A549 (cell line): Measurements from ENCODE around the gene MYOF. TPM values are rescaled to one million over a fixed set of nuclear protein-coding genes. Genes with fewer than 3 reads are reported as not detected.

Source experiments
- ATAC-seq, 2 experiments: fragments of 200-7000 bp in 1 of 2; fragments of >200 bp in 1 of 2; cut with Nextera tagmentation in 1 of 2; cut with Tn5 transposase in 1 of 2; 3 replicates each; pipeline versions ENCODE4 v1.8.0 to v1.9.1; 2018 to 2020; ENCODE audit warnings: mild to moderate bottlenecking in 1 of 2, moderate library complexity in 1 of 2
- CTCF ChIA-PET: fragments of 300-600 bp; sonication (Branson Sonifier 250); formaldehyde crosslinking; extraction: SDS; loops from one replicate; lab custom pipeline; 2021; ENCODE audit warnings: antibody characterized with exemption, inconsistent platforms; lab: Yijun Ruan, JAX
- POLR2A ChIA-PET: fragments of 350-600 bp; formaldehyde crosslinking; extraction: SDS; loops from one replicate; lab custom pipeline; 2021; ENCODE audit warnings: antibody characterized with exemption, inconsistent platforms; lab: Yijun Ruan, JAX
- DNase-seq, 2 experiments: peaks; one replicate each; pipeline versions ENCODE4 v3.0.0 to v3.0.0-alpha.2; 2011 to 2016; ENCODE audit warnings: low read depth in 1 of 2, low spot score in 1 of 2
- FAIRE-seq: peaks from 2 replicates; lab custom pipeline; 2011; peaks lifted over from hg19 to GRCh38; lab: Jason Lieb, UNC
- H3K27ac ChIP-seq, 2 experiments: fragments of >200 bp; sonication (Bioruptor Twin); formaldehyde crosslinking; 3 replicates each; pipeline ENCODE4 v1.5.1; 2016 to 2017
- H3K4me1 ChIP-seq: fragments of >200 bp; sonication (Bioruptor Twin); formaldehyde crosslinking; 3 replicates; pipeline ENCODE4 v1.6.1; 2016
- H3K4me2 ChIP-seq: fragments of >200 bp; sonication (Bioruptor Twin); formaldehyde crosslinking; 3 replicates; pipeline ENCODE4 v1.6.1; 2016
- H3K4me3 ChIP-seq: fragments of >200 bp; sonication (Bioruptor Twin); formaldehyde crosslinking; 3 replicates; pipeline ENCODE4 v1.5.1; 2016
- H3K9me3 ChIP-seq: fragments of >200 bp; sonication (Bioruptor Twin); formaldehyde crosslinking; 3 replicates; pipeline ENCODE4 v1.6.1; 2016
- BHLHE40 ChIP-seq: IDR thresholded peaks from 2 replicates; pipeline ENCODE4 v1.6.1; 2012; ENCODE audit warnings: low read depth, low read length, inconsistent platforms
- CBX8 ChIP-seq: fragments of 200-600 bp; sonication (generic); IDR thresholded peaks from 2 replicates; pipeline ENCODE4 v1.6.1; 2016
- CHD4 ChIP-seq: fragments of 200-600 bp; sonication (generic); IDR thresholded peaks from 2 replicates; pipeline ENCODE4 v1.6.1; 2016; ENCODE audit warnings: antibody characterized with exemption, mild to moderate bottlenecking, borderline replicate concordance
- ELK1 ChIP-seq: fragments of 150-350 bp; IDR thresholded peaks from 2 replicates; pipeline ENCODE4 v1.6.1; 2014; ENCODE audit warnings: low read depth, mild to moderate bottlenecking, low read length
- EP300 ChIP-seq, 2 experiments: fragments of >200 bp; sonication (Bioruptor Twin); formaldehyde crosslinking; IDR thresholded peaks; 2 replicates in 1 of 2; 3 replicates in 1 of 2; pipeline ENCODE4 v1.6.1; 2016 to 2017
- FOSL2 ChIP-seq, 2 experiments: fragments of 450-650 bp in 1 of 2; fragments of >200 bp in 1 of 2; sonication (Bioruptor Twin) in 1 of 2; formaldehyde crosslinking; IDR thresholded peaks; 2 replicates each; pipeline versions ENCODE4 v1.5.0 to v1.6.1; 2016 to 2020; ENCODE audit warnings: mild to moderate bottlenecking in 1 of 2, moderate library complexity in 1 of 2
- FOXS1 ChIP-seq: fragments of 250-450 bp; sonication (Bioruptor Pico); IDR thresholded peaks from 2 replicates; pipeline ENCODE4 v1.5.0; 2020; ENCODE audit warnings: mild to moderate bottlenecking, moderate library complexity
- GATA3 ChIP-seq: IDR thresholded peaks from 2 replicates; pipeline ENCODE4 v1.6.1; 2012; ENCODE audit warnings: borderline replicate concordance
- HDAC2 ChIP-seq: fragments of 200-600 bp; sonication (generic); IDR thresholded peaks from 2 replicates; pipeline ENCODE4 v1.6.1; 2016
- HEYL ChIP-seq: fragments of 250-450 bp; sonication (Bioruptor Pico); IDR thresholded peaks from 2 replicates; pipeline ENCODE4 v1.8.0; 2021; ENCODE audit warnings: mild to moderate bottlenecking, moderate library complexity
- HOXA7 ChIP-seq: fragments of 250-450 bp; sonication (Bioruptor Pico); IDR thresholded peaks from 2 replicates; pipeline ENCODE4 v1.5.0; 2020; ENCODE audit warnings: mild to moderate bottlenecking, moderate library complexity
- HOXB13 ChIP-seq: fragments of 250-450 bp; sonication (Bioruptor Pico); IDR thresholded peaks from 2 replicates; pipeline ENCODE4 v1.5.0; 2020; ENCODE audit warnings: low read depth, mild to moderate bottlenecking, moderate library complexity
- HOXB5 ChIP-seq: fragments of 250-450 bp; sonication (Bioruptor Pico); IDR thresholded peaks from 2 replicates; pipeline ENCODE4 v1.5.0; 2020; ENCODE audit warnings: mild to moderate bottlenecking, moderate library complexity
- MAFK ChIP-seq: fragments of 450-650 bp; IDR thresholded peaks from 2 replicates; pipeline ENCODE4 v1.6.1; 2014; ENCODE audit not compliant: partially characterized antibody
- MAZ ChIP-seq: fragments of 150-350 bp; IDR thresholded peaks from 2 replicates; pipeline ENCODE4 v1.6.1; 2014; ENCODE audit warnings: antibody characterized with exemption, low read depth, low read length, borderline replicate concordance
- NFE2L2 ChIP-seq: fragments of 150-350 bp; conservative IDR thresholded peaks from 2 replicates; pipeline ENCODE4 v1.6.1; 2014; ENCODE audit warnings: low read length
- NPAS2 ChIP-seq: fragments of 250-450 bp; sonication (Bioruptor Pico); IDR thresholded peaks from 2 replicates; pipeline ENCODE4 v1.8.0; 2022; ENCODE audit warnings: mild to moderate bottlenecking, moderate library complexity, borderline replicate concordance
- PHF8 ChIP-seq: fragments of 200-600 bp; sonication (generic); IDR thresholded peaks from 2 replicates; pipeline ENCODE4 v1.6.1; 2016; ENCODE audit warnings: low read depth, mild to moderate bottlenecking, antibody characterized with exemption, moderate library complexity, borderline replicate concordance
- POLR2A ChIP-seq: IDR thresholded peaks from 2 replicates; pipeline ENCODE4 v1.6.1; 2012; ENCODE audit warnings: mild to moderate bottlenecking, low read length
- POLR2AphosphoS2 ChIP-seq: conservative IDR thresholded peaks from 2 replicates; pipeline ENCODE4 v1.6.1; 2012; ENCODE audit warnings: low read length, improper control_type of control experiment, inconsistent platforms
- RAD21 ChIP-seq, 2 experiments: fragments of >200 bp in 1 of 2; sonication (Bioruptor Twin) in 1 of 2; formaldehyde crosslinking in 1 of 2; IDR thresholded peaks in 1 of 2; conservative IDR thresholded peaks in 1 of 2; 2 replicates in 1 of 2; 3 replicates in 1 of 2; pipeline ENCODE4 v1.6.1; 2012 to 2018; ENCODE audit warnings: inconsistent platforms in 1 of 2
- RCOR1 ChIP-seq: fragments of 150-350 bp; IDR thresholded peaks from 2 replicates; pipeline ENCODE4 v1.6.1; 2014; ENCODE audit warnings: antibody characterized with exemption, low read length, low read depth
- RNF2 ChIP-seq: fragments of 200-600 bp; sonication (generic); IDR thresholded peaks from 2 replicates; pipeline ENCODE4 v1.6.1; 2016; ENCODE audit warnings: low read depth, mild to moderate bottlenecking, antibody characterized with exemption, moderate library complexity, borderline replicate concordance
- SMC3 ChIP-seq: fragments of >200 bp; sonication (Bioruptor Twin); formaldehyde crosslinking; IDR thresholded peaks from 3 replicates; pipeline ENCODE4 v1.6.1; 2018; ENCODE audit warnings: inconsistent platforms
- TP53 ChIP-seq: fragments of 250-450 bp; sonication (Bioruptor Pico); IDR thresholded peaks from 2 replicates; pipeline ENCODE4 v1.5.0; 2021; ENCODE audit warnings: mild to moderate bottlenecking, moderate library complexity
- ZFP36 ChIP-seq: fragments of 450-650 bp; IDR thresholded peaks from 2 replicates; pipeline ENCODE4 v1.6.1; 2014; ENCODE audit warnings: borderline replicate concordance; ENCODE audit not compliant: partially characterized antibody
- WGBS: methylation state at CpG from one replicate; pipeline ENCODE4 v1.1.6; 2017; ENCODE audit errors: missing lambda C conversion rate; 5-methylcytosine and 5-hydroxymethylcytosine counted together
- polyA plus RNA-seq, 4 experiments: library from polyadenylated mRNA; depleted of rRNA in 3 of 4; stranded (reverse); fragments of >200 nt; fragmentation: RNase III in 1 of 4; extraction: RNeasy Plus Mini Kit Qiagen cat#74134 plus additional on column Dnase treatment in 1 of 4; gene quantifications; 2 replicates in 3 of 4; 3 replicates in 1 of 4; pipeline ENCODE4 v1.2.3, GENCODE V29; 2011 to 2017
- TF ChIP-seq, protein P1 (sequence below): fragments of 250-450 bp; sonication (Bioruptor Pico); IDR thresholded peaks from 2 replicates; pipeline ENCODE4 v1.5.0; 2020; ENCODE audit warnings: low read depth, mild to moderate bottlenecking, moderate library complexity
- TF ChIP-seq, protein P2 (sequence below): IDR thresholded peaks from 2 replicates; pipeline ENCODE4 v1.6.1; 2012; ENCODE audit warnings: low read depth, borderline replicate concordance

Gene MYOF
- polyA plus RNA-seq, 2 of the 4 experiments (the other 2 are of a cell fraction) = 190 to 265 TPM

GRCh38 chr10:93412801-93413200, 69.3 kb downstream of the MYOF start:
- no peaks in the 10 kb centered on the region for H3K4me1 ChIP-seq
- H3K4me3 ChIP-seq = no peak overlapping the region
- ChIA-PET CTCF (interaction anchor here (1.2 to 4.6 kb wide), 5 partner anchors 8 to 69 kb away, joined by 3 to 22 read pairs (median 9); partner anchors contain the start of gene MYOF), POLR2A (no interaction called here)
- WGBS = 80% methylated on average over 7 of the region's 7 CpGs
- FAIRE-seq (no peak), ATAC-seq (no peak), DNase-seq (no peak)
- TF ChIP-seq RAD21 (conservative IDR thresholded peaks at IDR 0.05 in 1 of 2, IDR thresholded peaks at IDR 0.05 in 1 of 2) = no peak
- no peak for TF ChIP-seq HOXB13 (CRISPR knock-in tag)
- TF ChIP-seq BHLHE40 = no peak
- TF ChIP-seq, protein P1, sequence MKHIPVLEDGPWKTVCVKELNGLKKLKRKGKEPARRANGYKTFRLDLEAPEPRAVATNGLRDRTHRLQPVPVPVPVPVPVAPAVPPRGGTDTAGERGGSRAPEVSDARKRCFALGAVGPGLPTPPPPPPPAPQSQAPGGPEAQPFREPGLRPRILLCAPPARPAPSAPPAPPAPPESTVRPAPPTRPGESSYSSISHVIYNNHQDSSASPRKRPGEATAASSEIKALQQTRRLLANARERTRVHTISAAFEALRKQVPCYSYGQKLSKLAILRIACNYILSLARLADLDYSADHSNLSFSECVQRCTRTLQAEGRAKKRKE = no peak
- no peak for TF ChIP-seq FOSL2 (IDR thresholded peaks at IDR 0.05)
- no peak for TF ChIP-seq FOSL2 (CRISPR knock-in tag; IDR thresholded peaks at IDR 0.05)
- TF ChIP-seq, protein P2, sequence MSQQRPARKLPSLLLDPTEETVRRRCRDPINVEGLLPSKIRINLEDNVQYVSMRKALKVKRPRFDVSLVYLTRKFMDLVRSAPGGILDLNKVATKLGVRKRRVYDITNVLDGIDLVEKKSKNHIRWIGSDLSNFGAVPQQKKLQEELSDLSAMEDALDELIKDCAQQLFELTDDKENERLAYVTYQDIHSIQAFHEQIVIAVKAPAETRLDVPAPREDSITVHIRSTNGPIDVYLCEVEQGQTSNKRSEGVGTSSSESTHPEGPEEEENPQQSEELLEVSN = no peak
- no peak for TF ChIP-seq MAZ
- no peak for TF ChIP-seq NFE2L2
- TF ChIP-seq NPAS2 (CRISPR knock-in tag) = no peak
- TF ChIP-seq TP53 (CRISPR knock-in tag) = no peak
- TF ChIP-seq CHD4 = no peak
- TF ChIP-seq FOXS1 = no peak
- no peak for TF ChIP-seq ZFP36
- TF ChIP-seq HEYL (CRISPR knock-in tag) = no peak
- no peak for TF ChIP-seq HDAC2
- no peak overlapping the region for H3K27ac ChIP-seq
- H3K4me2 ChIP-seq = no peak overlapping the region
- H3K9me3 ChIP-seq = no peaks in the 10 kb centered on the region

DNA sequence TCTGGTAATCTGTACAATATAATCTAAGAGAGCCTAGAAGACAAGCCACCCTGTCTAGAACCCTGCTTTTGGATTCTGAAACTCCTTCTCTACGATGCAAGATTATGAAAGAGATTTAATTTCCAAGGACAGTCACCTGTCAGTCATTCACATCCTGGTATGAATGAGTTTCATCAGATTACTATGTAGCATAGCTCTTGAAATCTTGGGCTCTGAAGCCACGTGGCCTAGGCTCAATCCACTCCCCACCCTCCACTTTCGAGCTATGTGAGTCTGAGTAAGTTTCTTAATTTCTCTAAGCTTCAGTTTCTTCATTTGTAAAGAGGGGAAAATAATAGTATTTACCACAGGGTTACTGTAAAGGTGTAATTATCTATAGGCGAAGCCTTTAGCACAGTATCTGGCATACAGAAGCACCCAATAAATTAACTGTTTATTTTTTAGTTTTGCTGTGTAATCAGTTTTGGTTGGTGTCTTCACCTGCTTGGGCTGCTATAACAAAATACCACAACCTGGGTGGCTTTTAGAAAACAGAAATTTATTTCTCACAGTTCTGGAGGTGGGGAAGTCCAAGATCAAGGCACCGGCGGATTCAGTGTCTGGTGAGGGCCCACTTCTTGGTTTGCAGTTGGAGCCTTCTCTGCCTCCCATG, 71.3 kb downstream of the MYOF start:
- ChIA-PET CTCF (interaction anchor here (0.9 to 4.6 kb wide), 4 partner anchors 20 to 71 kb away, joined by 3 to 23 read pairs (median 14); partner anchors contain the start of gene MYOF), POLR2A (interaction anchor here (1.0 to 1.4 kb wide), 2 partner anchors 26 to 71 kb away, joined by 3 read pairs; partner anchors contain the start of gene MYOF)
- no peak overlapping the region for H3K4me3 ChIP-seq
- ATAC-seq = no peak
- TF ChIP-seq MAFK (peak; percentile 81), POLR2A (no peak), HOXA7 (CRISPR knock-in tag) (no peak), HOXB5 (CRISPR knock-in tag) (no peak)
- TF ChIP-seq, protein P1 = no peak
- H3K9me3 ChIP-seq = no peaks in the 10 kb centered on the region
- DNase-seq = no peak
- H3K4me2 ChIP-seq = no peak overlapping the region
- 74% methylated on average over 6 of the region's 6 CpGs for WGBS
- FAIRE-seq = no peak
- H3K27ac ChIP-seq = no peak overlapping the region; a peak in 1 of 6 replicates
- H3K4me1 ChIP-seq = no peaks in the 10 kb centered on the region

DNA sequence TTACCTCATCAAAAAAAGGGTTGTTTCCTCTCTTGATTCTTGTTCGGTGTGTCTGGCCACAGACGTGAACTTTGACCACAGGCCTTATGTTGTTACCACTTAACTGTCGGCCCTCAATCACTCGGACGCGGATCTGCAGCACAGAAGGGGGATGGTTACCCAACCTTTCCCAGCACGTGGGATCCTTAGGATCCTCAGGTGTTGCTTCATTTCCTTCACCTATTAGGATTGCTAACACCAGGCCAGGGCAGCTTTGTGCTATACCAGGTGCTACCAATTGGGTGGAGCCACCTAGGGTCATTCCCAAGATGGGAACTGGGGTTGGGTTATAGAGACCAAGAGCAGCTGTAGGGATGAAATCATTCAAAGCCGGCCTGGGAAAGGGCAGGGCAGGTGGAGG, 73.4 kb downstream of the MYOF start:
- Histone ChIP-seq H3K27ac (no peak overlapping the region), H3K4me3 (no peak overlapping the region), H3K4me1 (peaks cover 13% of the 10 kb centered on the region), H3K4me2 (no peak overlapping the region), H3K9me3 (no peaks in the 10 kb centered on the region)
- no peak for DNase-seq
- ChIA-PET CTCF (interaction anchor here (0.6 to 3.5 kb wide), 4 partner anchors 8 to 111 kb away, joined by 3 to 23 read pairs (median 3); no protein-coding TSS in a partner anchor), POLR2A (no interaction called here)
- TF ChIP-seq FOXS1 = no peak
- no peak for TF ChIP-seq EP300 (IDR thresholded peaks at IDR 0.05)
- no peak for TF ChIP-seq ZFP36
- TF ChIP-seq ELK1 = no peak
- no peak for TF ChIP-seq PHF8
- TF ChIP-seq RCOR1 = no peak
- no peak for TF ChIP-seq POLR2AphosphoS2
- TF ChIP-seq HEYL (CRISPR knock-in tag) = no peak
- TF ChIP-seq RNF2 = no peak
- no peak for TF ChIP-seq SMC3
- TF ChIP-seq HOXB5 (CRISPR knock-in tag) = no peak
- no peak for TF ChIP-seq GATA3
- no peak for TF ChIP-seq POLR2A
- no peak for TF ChIP-seq MAFK
- no peak for TF ChIP-seq MAZ
- no peak for TF ChIP-seq CBX8
- ATAC-seq = peak; percentile 18 to 27; a peak in 3 of 6 replicates
- WGBS = 92% methylated on average over 8 of the region's 8 CpGs
- no peak for FAIRE-seq
